Fibroblast of mammary gland (primary cell): ENCODE results near the gene OPHN1.
"Not testable (repeated sequence)": the region's sequence is repeated elsewhere in the genome, so short reads cannot be mapped to it uniquely, and the experiment has no call there.

Experiments
- DNase-seq: peaks from one replicate; pipeline ENCODE4 v3.0.0-alpha.2; 2010; ENCODE audit warnings: low read depth
- H3K4me3 ChIP-seq: 2 replicates; pipeline ENCODE4 v1.5.1; 2011; ENCODE audit warnings: low read depth, mild to moderate bottlenecking, low read length, moderate library complexity; ENCODE audit not compliant: control insufficient read depth
- TF ChIP-seq, protein P1 (sequence below): conservative IDR thresholded peaks from 2 replicates; pipeline ENCODE4 v1.5.1; 2011; ENCODE audit warnings: low read depth, low read length, inconsistent platforms; ENCODE audit not compliant: control insufficient read depth, insufficient read depth

OPHN1 gene

GRCh38 chrX:68084765-68085164, 348.5 kb downstream of the OPHN1 start:
- peak; percentile 83 for DNase-seq
- TF ChIP-seq, protein P1, sequence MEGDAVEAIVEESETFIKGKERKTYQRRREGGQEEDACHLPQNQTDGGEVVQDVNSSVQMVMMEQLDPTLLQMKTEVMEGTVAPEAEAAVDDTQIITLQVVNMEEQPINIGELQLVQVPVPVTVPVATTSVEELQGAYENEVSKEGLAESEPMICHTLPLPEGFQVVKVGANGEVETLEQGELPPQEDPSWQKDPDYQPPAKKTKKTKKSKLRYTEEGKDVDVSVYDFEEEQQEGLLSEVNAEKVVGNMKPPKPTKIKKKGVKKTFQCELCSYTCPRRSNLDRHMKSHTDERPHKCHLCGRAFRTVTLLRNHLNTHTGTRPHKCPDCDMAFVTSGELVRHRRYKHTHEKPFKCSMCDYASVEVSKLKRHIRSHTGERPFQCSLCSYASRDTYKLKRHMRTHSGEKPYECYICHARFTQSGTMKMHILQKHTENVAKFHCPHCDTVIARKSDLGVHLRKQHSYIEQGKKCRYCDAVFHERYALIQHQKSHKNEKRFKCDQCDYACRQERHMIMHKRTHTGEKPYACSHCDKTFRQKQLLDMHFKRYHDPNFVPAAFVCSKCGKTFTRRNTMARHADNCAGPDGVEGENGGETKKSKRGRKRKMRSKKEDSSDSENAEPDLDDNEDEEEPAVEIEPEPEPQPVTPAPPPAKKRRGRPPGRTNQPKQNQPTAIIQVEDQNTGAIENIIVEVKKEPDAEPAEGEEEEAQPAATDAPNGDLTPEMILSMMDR = no peak
- H3K4me3 ChIP-seq = no peak overlapping the region

GRCh38 chrX:68083510-68083909, 349.8 kb downstream of the OPHN1 start:
- peak; percentile 34 for DNase-seq
- TF ChIP-seq, protein P1 = no peak

DNA sequence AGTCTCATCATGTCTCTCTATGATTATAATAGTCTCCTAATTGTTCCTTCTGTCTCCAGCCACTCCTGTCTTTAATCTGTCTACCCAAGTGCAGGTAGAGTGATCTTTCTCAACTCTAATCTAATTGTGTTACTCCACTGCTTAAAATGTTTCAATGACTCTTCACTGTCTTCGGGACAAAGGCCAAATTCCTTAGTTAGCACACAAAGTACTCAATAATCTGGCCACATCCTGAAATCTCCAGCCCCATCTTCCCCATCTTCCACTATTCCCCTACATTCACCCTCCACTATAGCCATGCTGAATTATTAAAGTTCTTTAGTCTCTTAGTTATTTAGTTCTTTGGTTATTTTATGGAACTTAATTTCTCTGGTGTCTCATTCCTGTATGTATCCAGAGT, 353.3 kb downstream of the OPHN1 start:
- DNase-seq = peak; percentile 44
- TF ChIP-seq, protein P1 = no peak
- H3K4me3 ChIP-seq = no peak overlapping the region

More at GRCh38 chrX:68083510-68083909, 349.8 kb downstream of the OPHN1 start:
- no peak overlapping the region for H3K4me3 ChIP-seq

- H3K4me3 ChIP-seq, DNase-seq: not testable (repeated sequence)
Observed at GRCh38 chrX:68078801-68079200, 354.5 kb downstream of the OPHN1 start.

GRCh38 chrX:68077378-68077777, 355.9 kb downstream of the OPHN1 start:
- no peak overlapping the region for H3K4me3 ChIP-seq
- DNase-seq = no peak
- TF ChIP-seq, protein P1 = no peak

DNA sequence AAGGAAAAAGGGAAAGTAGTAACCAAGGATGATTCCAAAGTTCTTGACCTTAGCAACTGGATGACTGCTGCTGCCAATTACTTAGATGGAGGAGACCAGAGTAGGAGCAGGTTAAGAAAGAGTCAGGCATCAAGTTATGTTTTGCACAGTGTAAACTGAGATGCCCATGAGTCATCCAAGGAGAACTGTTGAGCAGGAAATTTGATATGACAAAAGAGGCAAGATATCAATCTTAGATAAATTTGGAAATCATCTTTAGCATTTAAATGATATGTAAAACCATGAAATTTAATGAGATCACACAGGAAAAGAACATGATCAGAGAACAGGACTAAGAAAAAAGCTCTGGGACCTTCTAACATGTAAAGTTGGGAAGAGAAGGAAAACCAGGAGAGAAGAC, 361.3 kb downstream of the OPHN1 start:
- DNase-seq = peak; percentile 51
- TF ChIP-seq, protein P1 = no peak
- H3K4me3 ChIP-seq = no peak overlapping the region

- H3K4me3 ChIP-seq, DNase-seq: not testable (repeated sequence)
Observed at GRCh38 chrX:68070119-68070518, 363.2 kb downstream of the OPHN1 start.

GRCh38 chrX:68061206-68061535, 372.1 kb downstream of the OPHN1 start:
- TF ChIP-seq, protein P1 = no peak
- no peak overlapping the region for H3K4me3 ChIP-seq

More at GRCh38 chrX:68061206-68061535, 372.1 kb downstream of the OPHN1 start:
- DNase-seq = no peak
